GM10266 (cell line): ENCODE data around the gene XK.

Source experiments
- DNase-seq: peaks from one replicate; pipeline ENCODE4 v3.0.0; 2012; ENCODE audit errors: extremely low spot score
- CTCF ChIP-seq: IDR thresholded peaks from 2 replicates; pipeline ENCODE4 v1.5.1; 2012; ENCODE audit warnings: mild to moderate bottlenecking, low read depth; ENCODE audit not compliant: control insufficient read depth, insufficient read depth; ENCODE audit errors: missing control alignments

The XK gene

DNA sequence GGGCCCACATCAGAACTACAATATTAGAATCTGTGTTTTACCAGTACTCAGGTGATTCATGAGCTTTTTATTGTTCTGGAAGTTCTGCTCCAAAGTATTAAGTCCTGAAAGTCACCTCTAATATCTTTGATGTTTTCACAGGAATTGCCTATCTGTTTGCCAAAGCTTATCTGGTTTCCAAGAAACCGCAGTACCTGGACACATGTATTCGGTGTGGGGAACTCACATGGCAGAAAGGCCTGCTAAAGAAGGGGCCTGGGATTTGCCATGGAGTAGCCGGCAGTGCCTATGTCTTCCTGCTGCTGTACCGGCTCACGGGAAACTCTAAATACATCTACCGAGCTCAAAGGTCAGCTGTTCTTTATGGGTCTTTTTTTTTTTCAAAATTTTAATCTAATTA is 18.4 kb upstream of the XK start:
- DNase-seq = no peak
- TF ChIP-seq CTCF = no peak

GRCh38 chrX:37672563-37672962 is 13.0 kb upstream of the XK start:
- no peak for TF ChIP-seq CTCF
- DNase-seq = no peak

DNA sequence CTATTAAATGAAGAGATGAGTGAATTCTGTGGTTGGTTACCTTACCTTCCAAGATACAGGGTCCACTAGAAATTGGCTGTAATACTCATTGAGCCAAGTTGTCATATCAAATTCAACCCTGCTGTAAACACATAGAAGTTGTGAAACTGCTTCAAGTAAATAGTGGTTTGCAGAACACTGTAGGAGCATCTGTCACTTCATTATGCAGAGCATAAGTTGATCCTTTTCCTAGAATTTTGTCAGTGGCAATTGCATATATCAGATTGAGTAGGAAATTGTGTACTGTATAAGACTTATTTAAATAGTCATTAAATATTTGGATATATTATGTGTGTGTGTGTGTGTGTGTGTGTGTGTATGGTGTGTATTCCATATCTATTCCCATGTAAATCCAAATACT is 8.8 kb upstream of the XK start:
- no peak for TF ChIP-seq CTCF
- no peak for DNase-seq

- no peak for DNase-seq
- TF ChIP-seq CTCF = no peak
Measured at GRCh38 chrX:37677243-37677642, 8.3 kb upstream of the XK start.

DNA sequence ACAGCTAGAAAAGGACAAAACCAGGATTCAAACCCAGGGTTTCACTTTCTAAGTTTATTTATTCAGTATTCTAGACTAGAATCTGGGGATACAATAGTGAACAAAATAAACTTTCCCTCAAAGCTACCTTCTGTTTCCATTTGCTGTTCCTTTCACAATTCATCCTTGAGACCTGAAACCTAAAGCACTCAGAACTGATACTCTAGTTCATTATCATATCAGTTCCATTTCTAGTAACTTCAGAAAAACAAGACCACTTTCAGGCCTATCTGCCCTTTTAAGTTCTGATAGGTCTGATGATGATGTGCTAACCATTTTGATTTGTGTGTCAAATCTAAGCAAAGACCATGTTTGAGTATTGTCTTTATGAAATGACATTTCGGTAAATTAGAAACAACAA is 7.8 kb upstream of the XK start:
- DNase-seq = no peak
- no peak for TF ChIP-seq CTCF

GRCh38 chrX:37678574-37678973 is 7.0 kb upstream of the XK start:
- TF ChIP-seq CTCF = no peak
- DNase-seq = no peak

DNA sequence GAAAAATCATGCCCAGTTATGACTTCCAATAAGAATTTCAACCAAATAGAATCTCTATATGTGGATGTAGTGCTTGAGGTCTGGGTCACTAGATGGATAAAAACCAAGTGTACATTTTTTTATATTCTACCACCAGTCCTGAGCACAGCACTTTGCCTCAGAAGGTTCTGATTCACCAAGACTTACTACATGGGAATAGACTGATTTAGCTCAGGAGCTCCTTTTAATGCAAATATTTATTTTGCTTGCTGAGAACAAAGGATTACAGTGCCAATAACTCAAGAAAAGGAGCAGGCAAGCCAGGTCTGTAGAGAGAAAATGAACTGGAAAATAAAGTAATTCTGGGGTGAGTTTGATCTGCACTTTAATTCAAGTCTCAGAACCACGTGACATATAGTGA is 6.4 kb upstream of the XK start:
- no peak for TF ChIP-seq CTCF
- no peak for DNase-seq
